ENCODE results near the gene SEC14L1.
"Not testable (repeated sequence)": the region's sequence is repeated elsewhere in the genome, so short reads cannot be mapped to it uniquely, and the experiment has no call there.

SEC14L1 gene

DNA sequence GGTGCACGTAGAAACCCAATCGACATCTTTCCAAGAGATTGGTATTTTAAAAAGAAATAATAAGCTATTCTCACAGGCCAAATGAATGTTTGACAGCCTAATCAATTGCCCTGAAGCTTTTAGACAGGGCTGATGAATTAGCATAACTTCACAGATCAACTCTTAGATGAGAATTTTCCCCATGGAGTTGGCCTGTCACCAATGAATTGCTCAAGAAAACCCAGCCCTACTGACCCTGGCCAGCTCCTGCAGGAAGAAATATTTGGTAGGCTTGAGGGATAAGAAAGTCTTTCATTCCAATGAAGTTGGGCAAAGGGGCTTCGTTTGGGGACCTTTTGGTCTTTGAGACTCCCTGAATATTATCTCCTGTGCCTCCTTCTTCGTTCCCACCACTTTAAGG lies 23.4 kb upstream of the SEC14L1 start:
- DNase-seq: no peak

- no peak for DNase-seq
These were observed 22.4 kb upstream of the SEC14L1 start for GRCh38 chr17:77118251-77118928.

DNA sequence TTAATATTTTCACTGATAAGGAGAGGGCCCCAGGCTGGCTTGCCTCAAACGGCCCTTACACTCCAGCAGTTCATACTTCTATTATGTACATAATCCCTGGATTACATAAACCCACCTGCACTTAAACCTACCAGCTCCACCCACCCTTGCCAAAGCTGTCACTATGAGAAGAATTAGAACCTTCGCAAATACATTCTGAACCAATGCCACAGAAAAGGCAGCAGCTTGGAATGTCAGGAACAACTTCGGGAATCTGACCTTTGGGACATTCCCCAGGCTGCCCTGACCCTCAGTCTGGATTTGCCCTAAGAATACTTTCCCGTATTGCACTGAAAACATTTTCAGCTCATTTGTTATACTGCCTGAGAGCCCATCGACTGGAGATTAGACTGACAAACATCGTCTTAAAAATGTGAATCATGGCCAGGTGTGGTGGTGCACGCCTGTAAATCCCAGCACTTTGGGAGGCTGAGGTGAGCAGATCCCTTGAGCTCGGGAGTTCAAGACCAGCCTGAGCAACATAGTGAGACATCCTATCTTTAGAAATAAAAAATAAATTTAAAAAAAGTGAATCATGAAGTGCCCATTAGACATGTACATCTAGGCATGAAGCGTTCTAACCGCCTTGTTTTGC lies 21.0 kb upstream of the SEC14L1 start:
- DNase-seq: no peak

GRCh38 chr17:77120868-77121267 lies 19.9 kb upstream of the SEC14L1 start:
- no peak for DNase-seq

DNA sequence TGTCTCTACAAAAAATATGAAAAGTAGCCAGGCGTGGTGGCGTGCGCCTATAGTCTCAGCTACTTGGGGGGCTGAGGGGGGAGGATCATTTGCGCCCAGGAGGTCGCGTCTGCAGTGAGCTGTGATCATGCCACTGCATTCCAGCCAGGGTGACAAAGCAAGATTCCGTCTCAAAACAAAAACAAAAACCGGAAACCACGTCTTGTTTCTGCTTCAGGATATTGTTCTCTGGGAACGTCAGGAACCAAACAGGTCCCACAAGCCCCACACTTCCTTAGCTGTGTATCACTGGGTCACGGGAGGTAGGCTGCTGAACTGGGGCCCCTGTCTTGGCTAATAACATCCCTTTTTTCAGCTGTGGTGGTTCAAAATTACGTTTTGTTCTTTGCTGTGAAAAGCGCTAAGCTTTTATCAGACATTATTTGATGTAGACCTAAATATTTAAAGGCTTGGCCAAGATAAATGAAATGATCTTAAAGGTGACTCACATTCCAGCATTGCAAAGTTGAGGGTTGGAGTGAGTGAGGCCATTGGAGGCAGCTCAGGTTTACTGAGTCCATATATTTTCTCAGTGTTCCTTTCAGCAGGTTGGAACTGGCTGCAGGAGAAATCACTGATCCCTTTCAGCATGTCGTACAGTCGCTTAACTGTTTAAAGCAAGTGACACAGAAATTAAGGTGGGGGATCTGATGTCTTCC lies 16.4 kb upstream of the SEC14L1 start:
- no peak for DNase-seq

DNA sequence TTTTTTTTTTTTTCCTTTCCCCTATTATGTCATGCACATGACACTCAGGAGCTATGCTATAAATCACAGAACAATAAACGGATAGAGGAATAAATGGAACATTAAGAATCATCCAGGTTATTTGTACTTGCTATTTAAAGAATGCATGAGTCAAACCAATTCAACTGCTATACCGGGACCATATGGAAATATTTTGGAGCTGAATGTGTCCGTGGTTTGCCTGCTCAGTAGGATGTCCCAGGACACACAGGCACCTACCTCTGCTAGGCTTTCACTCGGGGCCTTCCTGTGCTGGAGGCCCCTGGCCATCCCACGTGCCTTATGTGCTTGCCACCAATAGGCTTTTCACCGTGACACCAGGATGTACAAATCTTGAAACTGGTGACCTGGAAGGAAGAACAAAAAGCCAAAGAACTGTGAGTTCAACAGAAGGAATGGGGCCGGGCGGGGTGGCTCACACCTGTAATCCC lies 15.3 kb upstream of the SEC14L1 start:
- no peak for DNase-seq

DNA sequence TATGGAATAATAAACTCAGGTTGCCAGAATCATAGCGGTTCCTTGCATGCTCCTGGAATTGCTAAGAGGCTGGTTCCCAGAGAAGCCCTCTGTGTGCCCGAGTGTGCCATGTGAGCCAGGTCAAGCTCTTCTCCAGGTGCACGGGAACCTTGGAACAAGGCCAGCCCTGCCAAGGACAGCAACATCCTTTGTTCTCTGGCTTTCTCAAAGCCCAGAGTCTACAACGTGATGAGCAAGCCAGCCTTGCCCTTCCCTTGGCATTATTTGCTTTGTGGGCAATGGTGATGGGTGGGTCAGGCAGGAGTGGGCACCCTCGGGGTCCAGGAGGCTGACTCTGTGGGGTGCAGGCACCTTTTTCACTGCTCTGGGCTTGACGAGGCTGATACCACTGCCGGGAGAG lies 14.2 kb upstream of the SEC14L1 start:
- no peak for DNase-seq

- no peak for DNase-seq
These were observed 12.9 kb upstream of the SEC14L1 start for GRCh38 chr17:77127735-77128361.

DNA sequence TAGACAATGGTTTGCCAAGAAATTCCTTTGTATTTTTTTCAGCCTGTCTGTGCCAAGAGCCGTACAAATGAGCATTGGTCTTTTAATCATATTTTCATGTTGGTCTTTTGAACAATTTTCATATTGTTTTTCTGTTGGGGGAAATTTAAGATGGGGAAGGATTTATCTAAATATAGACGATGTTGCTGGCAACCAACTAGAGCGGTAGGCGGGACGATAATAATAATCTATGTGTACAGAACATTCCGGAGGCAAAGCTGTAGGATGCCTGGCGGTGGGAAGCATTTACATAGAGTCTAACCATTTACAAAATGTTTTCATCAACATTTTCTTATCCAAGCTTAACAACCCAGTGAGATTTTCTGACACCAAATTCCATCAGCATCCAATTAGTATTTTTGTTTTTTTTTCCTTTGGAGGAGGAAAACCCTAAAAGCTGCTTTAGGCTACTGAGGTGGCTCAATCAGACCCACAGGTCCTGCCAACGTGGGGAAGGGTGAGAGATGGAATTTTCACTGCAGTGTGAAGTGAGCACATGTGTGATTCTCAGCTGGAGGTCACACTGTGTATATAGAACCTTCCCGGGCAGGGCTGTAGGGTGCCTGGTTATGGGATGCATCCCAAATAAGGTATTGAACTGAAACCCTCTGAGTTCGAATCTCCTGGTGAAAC lies 11.7 kb upstream of the SEC14L1 start:
- DNase-seq: no peak

GRCh38 chr17:77129568-77130301 lies 11.0 kb upstream of the SEC14L1 start:
- no peak for DNase-seq

- no peak for DNase-seq
These were observed 10.2 kb upstream of the SEC14L1 start for GRCh38 chr17:77130525-77130924.

DNA sequence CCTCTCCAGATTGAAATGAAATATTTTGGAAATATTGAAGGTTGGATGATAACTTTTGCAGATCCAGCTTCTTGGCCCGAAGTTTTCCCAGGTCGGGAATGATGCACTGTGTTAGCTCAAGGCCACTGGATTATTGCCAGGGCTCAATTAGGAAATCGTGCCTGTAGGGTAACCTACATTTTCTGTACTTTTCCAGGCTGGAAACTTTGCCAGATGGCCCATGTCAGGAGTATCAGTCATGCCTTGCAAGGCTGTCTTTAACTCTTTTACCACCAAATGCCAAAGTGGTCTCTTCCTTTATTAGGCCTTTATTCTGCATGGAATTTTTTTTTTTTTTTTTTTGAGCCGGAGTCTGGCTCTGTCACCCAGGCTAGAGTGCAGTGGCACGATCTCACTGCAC lies 8.9 kb upstream of the SEC14L1 start:
- DNase-seq: peak; percentile 66

DNA sequence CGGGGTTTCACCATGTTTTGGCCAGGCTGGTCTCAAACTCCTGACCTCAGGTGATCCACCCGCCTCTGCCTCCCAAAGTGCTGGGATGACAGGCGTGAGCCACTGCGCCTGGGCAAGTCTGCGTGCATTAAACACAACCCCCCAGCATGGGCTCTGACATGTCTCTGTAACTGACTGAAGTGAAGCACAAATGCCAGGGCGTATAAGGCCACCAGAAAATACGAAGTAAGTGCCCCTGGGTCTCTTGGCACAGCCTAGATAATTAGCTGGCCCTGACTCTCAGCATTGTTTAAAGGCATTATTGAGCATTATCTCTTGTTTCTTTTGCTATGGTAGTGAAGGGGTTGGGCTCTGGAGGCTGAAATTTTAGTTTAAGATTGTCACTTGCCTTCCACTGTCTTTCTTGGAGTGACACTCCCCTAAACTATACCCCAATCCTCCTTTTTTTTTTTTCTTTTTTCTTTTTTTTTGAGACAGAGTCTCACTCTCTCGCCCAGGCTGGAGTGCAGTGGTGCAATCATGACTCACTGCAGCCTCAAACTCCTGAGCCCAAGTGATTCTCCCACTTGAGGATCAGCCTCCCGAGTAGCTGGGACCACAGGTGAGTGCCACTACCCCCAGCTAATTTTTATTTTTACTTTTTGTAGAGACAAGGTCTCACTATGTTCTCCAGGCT lies 8.2 kb upstream of the SEC14L1 start:
- no peak for DNase-seq

DNA sequence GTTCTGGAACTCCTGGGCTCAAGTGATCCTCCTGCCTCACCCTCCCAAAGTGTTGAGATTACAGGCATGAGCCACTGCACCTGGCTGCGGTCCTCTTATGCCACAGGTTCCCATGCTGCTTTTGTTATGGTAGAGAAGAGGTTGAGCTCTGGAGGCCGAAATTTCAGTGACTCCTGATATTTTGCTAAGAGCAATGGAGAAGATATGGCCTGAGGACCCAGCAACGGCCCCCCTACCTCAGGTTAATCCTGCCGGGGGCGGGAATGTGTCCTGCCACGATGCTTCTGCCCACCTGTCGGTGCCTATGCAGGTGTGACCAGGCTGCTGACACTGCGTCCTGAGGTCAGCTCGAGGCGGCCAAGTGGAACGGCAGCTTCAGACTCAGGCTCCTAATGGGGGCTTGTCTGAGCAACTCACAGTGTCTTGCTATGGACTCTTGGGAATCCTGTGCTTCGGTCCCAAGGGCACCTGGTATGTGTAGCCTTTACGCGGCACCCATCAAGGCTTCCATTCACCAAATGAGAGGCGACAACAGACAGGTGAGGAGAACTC lies 7.6 kb upstream of the SEC14L1 start:
- no peak for DNase-seq

GRCh38 chr17:77136420-77136767 lies 4.4 kb upstream of the SEC14L1 start:
- DNase-seq: no peak

- DNase-seq: no peak
These were observed 3.7 kb upstream of the SEC14L1 start for GRCh38 chr17:77137111-77137510.

DNA sequence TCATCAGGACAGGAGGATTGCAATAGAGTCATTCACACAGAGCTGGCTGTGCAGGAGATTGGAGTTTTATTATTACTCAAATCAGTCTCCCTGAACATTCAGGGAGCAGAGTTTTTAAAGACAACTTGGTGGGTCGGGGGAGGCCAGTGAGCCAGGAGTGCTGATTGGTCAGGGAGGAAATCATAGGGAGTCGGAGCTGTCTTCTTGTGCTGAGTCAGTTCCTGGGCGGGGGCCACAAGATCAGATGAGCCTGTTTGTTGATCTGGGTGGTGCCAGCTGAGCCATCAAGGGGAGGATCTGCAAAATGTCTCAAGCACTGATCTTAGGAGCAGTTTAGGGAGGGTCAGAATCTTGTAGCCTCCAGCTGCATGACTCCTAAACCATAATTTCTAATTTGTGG lies 2.9 kb upstream of the SEC14L1 start:
- DNase-seq: not testable (repeated sequence)

DNA sequence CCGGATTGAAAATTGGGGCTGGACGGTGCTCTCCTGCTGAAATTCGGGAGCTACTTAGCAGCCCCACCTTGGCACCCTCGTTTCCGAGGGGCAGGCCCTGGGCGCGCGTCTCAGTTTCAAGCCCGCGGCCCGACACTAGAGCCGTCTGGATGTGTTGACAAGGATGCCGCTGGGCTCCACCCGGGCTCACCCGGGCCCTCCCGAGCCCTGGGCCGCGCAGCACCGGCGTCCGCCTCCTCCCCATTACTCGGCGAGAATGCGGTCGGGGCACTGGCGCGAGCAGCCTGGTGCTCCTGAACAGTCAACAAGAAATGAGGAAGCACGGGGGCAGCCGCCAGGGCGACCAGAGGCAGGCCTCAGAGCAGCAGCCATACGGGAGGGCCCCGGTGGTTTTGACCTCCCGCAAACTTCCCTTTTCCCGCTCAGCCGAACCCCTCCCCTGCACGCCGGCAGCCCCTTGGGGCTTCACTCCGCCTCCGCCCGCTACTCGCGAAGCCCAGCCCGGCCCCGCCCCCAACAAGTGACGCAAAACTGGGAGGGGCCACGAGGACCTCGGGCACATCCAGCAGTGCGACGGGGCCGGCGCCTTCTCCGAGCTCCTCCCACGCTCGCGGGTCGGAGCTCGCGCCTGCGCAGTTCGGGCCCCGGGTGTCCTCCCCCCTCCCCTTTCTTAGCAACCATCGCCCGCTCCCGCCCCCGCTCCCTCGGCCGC lies 447 bp upstream of the SEC14L1 start:
- DNase-seq: peak; percentile 94

GRCh38 chr17:77141846-77142449 lies 1.2 kb downstream of the SEC14L1 start:
- no peak for DNase-seq

DNA sequence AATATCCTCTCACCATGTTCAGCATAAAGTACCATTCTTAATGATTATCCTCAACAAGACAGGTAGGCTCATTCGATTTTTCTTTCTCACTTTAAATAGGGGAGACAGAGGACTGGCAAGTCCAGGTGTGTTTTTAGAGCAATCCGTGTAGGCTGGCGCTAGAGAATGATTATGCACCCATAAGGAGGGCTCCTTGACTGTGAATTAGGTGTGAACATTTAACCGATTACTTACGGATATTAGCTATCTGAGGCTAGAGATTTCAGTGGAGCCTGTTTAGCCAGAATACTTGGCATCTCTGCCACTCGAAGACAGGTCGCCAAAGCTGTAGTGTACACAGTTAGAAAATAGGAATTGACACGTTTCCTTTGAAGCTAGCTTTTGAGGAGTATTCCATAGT lies 1.9 kb downstream of the SEC14L1 start:
- no peak for DNase-seq

GRCh38 chr17:77143306-77143705 lies 2.5 kb downstream of the SEC14L1 start:
- DNase-seq: no peak
